NT2/D1 (cell line): ENCODE data around the gene MGAT4A.

Source experiments
- SUZ12 ChIP-seq: IDR thresholded peaks from 2 replicates; pipeline ENCODE4 v1.6.1; 2011; ENCODE audit not compliant: insufficient read length, insufficient read depth; ENCODE audit errors: extremely low read depth
- ZNF274 ChIP-seq: IDR thresholded peaks from 2 replicates; pipeline ENCODE4 v1.6.1; 2011; ENCODE audit warnings: mild to moderate bottlenecking, low read depth, low read length

GRCh38 chr2:98697651-98698337, 33.1 kb downstream of the MGAT4A start:
- TF ChIP-seq SUZ12 = no peak
- no peak for TF ChIP-seq ZNF274
